GM18909 (cell line): ENCODE measurements around the gene SLC31A1.
"Not testable (repeated sequence)": the region's sequence is repeated elsewhere in the genome, so short reads cannot be mapped to it uniquely, and the experiment has no call there.

Experiments used
- ATAC-seq: cut with Tn5 transposase; IDR thresholded peaks from one replicate; pipeline ENCODE4 v1.9.1; 2021; ENCODE audit warnings: mild to moderate bottlenecking; ENCODE audit not compliant: unreplicated experiment, poor library complexity

SLC31A1 gene

DNA sequence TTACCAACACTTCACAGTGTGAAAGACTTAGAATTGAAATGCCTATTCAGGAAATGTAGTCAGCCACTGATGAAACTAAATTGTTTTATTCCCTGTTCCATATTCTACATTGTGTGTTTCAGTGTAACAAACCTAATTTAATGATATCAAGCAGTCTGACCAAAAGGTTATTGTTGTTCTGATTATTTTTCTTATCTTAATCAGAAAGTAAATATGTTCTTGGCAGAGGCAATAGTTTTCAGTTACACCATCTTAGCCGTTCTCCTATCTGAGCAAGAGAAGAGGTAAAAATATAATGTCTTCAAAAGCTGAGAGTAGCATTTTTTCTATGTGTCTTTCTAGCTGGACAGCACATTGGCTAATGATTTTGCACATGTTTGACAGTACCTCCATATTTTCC is 36.9 kb downstream of the SLC31A1 start:
- ATAC-seq = no peak

DNA sequence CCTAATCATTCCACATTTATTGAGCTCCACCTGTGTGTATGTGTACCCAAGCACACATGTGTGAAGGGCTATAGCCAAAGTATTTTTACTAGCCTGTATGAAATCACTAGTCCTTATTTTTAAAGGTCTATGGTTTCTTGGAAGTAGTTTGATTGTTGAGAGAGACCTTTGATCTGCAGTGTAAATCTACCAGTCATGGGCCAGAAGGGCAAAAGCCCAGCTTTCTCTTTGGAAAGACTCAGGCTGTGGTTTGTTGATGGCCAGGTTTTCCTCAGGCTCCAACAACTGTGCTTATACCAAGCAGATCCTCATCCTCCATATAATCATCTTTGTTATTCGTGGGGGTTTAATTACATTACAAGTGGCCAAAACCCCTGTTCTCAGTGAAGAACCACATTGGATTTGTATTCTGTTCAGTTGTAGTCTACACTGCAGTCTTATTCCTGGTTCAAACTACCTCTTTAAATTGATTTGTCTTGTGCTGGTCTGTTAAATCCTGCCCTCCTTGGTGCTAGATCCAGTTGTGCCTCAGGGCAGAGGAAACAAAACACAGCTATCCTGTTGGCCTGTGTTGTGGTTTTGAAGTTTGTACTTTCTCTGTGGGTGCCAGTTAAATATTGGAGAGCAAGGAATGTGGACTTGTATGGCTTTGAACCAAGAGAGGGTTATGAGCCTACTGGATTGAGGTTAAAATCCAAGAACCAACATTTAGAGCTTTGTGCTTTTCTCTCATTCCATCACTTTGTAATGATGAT is 40.8 kb downstream of the SLC31A1 start:
- no peak for ATAC-seq

DNA sequence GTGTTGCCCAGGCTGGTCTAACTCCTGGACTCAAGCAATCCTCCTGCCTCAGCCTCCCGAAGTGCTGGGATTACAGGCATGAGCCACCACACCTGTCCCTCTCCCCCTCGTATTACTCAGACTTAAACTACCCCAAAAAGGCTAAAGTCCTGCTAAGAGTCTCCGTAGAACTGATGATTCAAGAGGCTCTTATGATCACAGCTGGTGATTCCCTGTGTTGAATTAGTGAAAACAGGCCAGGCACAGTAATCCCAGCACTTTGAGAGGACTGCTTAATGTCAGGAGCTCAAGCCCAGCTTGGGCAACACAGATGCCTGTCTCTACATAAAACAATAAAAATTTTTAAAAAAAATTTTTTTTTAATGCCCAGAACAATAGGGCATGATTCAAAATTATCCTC is 44.8 kb downstream of the SLC31A1 start:
- ATAC-seq = no peak

DNA sequence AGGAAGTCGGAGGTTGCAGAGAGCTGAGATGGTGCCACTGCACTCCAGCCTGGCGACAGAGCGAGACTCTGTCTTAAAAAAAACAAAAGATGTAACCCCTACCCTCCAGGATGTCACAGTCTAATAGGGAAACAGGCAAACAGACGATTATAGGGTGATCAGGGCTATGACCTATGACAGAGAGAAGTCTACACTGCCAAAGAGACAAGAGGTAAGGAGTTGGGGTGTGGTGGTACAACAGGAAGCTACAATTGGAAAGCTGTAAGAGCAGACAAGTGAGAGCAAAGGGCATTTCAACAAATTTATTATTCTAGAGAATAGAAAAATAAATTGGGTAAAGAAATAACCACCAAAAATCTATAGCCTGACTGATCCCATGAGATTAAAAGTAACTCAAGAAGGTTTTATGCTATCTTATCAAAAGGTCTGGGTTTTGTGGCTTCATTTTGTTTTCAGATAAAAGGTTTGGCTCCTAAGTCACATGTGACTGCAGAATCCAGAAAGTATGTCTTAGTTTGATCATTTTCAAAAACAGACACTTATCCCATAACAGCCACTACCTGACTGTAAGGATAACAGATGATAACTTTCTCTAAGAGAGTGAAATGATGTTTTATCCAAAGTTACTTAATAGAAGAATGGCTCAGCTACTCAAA is 46.7 kb downstream of the SLC31A1 start:
- ATAC-seq = no peak

DNA sequence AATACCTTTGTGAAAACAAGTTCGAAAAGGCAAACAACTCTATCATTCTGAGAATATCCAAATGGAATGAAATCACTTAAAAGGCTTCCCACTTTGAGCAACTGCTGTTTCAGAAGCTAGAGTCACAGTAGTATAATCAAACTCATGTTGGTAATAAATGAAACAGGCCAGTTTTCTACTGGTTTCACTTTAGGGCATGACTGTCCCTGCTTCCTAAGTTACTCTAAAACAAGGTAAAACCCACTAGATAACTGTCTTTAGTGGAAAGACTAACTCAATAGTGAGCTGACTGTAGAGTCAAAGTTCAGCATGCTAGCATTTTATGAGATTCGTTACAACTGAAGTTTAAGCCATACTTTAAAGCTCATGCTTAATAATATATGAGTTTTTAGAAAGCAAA is 48.0 kb downstream of the SLC31A1 start:
- ATAC-seq = no peak

DNA sequence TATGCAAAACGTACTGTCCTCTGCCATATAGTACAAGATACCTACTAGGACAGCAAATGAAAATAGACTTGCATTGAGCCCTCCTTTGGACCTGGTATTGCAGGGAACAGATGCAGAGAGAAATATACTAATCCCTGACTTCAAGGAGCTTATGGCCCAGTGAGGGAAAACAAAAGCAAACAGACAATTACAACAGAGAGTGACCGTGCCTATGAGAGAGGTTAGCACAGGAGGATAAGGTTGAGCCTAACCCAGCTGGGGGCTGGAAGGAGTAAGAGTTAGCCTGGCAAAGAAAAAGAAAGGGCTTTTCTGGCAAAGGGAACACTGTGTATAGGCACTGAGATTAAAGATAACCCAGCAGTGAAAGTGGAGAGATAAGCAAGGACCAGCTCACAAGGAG is 48.5 kb downstream of the SLC31A1 start:
- no peak for ATAC-seq

DNA sequence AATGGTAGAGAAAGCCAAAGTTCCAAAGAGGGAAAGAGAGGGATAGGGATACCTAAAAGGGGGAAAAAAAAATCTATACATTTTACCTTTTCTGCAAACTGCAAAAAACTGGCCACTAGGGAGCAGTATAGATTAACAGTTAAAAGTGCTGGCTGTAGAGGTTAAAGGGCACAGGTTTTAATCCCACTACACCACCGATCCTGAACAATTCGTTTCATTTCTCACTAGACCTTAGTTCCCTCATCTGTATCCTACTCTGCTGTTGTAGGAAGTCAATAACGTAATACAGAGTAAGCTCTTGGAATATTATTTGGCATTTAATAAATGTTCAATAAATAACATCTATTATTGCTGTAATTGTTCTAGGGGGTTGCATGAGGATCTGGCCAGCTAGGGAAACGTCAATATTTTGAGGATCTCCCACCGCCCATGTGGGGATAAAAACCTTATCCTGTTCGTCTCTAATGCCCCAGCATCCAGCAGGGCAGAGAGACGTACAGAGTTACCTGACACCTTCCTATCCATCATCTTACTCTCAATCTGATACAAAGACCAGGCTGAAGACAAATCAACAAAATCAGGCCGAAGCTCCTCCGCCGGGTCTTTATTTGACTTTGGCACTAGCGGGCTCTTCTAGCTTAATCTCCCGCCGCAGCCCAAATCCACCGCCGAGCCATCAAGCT is 53.3 kb downstream of the SLC31A1 start:
- ATAC-seq = no peak

DNA sequence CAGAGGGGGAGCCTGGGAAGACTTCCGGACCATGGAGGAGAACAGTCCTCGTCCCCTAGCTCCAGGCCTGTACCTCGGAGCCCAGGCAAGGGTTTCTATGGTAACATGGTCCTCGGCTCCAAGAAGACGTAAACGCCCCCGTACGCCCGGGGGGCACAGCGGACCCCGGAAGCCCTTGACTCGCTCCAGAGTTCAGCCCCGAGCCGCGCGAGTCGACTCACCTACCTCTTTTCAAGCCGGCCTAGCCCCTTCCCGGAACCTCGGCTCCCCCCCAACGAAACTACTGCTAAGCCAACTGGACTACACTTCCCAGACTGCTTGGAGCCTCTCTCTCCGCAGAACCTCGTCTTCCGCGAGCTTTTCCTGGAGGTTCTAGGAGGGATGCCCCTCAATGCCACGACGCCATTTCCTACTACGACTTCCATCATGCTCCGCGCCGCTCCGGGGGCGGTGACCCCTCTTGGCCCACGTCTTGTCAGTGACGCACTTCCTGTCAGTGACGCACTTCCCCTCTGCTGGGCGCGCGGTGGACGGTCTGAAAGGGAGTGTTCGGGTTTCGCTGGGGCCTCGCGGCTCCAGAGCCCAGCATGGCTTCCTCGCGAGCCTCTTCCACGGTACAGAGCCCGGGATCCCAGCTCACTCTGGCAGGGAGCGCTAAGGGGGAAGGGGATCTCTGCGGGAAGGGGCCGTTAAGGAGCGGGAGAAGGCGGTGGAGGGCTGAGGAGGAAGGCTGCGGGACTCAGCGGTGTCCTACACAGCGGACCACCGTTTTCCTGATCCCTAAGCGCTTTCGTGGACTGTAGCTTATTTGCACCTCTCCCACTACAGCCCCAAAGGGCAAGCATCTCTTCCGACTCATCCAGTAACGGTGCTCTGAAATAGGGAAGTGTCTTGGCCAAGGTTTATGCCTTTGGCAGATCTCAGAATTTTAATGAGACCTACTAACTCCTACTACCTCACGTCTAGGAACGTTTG is 54.1 kb downstream of the SLC31A1 start, which contains the start of the genes CDC26 and PRPF4:
Gene CDC26, minus strand, starts transcription at position 416 of the 975 bp plus-strand sequence. CDS start 3,065 bp downstream, outside the sequence.
Gene PRPF4, plus strand, starts transcription at position 502 of the 975 bp plus-strand sequence. Its CDS starts 86 bp downstream, at position 588.
- ATAC-seq = peak; percentile 99

DNA sequence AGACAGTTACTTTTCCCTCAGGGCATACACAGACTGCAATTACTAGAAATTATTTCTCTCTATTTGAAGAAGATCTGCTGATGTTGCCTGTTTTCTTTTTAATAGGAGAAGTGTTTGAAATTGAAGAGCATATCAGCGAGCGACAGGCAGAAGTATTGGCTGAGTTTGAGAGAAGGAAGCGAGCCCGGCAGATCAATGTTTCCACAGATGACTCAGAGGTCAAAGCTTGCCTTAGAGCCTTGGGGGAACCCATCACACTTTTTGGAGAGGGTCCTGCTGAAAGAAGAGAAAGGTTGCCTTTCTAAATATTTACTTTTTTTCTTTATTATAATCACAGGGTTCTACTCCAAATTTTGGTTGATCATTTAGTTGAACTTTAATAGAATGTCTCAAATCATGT is 57.5 kb downstream of the SLC31A1 start:
- no peak for ATAC-seq

DNA sequence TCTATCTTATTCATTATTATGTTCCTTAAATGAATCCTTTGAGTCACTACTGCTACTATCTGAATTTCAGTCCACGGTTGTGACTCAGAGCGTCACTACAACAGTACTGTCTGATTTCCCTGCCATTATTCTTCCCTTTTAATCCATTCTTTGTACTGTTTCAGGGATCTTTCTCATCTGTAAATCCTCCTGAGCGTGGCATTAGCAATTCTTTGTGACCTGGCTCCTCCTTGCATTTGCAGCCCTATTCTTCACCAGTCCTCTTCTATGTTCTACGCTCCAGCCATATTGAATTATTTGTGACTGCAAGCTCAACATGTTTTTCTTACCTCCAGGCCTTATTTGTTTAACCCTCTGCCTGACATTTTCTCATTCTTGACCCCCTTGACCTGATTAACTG is 60.0 kb downstream of the SLC31A1 start:
- ATAC-seq = no peak

DNA sequence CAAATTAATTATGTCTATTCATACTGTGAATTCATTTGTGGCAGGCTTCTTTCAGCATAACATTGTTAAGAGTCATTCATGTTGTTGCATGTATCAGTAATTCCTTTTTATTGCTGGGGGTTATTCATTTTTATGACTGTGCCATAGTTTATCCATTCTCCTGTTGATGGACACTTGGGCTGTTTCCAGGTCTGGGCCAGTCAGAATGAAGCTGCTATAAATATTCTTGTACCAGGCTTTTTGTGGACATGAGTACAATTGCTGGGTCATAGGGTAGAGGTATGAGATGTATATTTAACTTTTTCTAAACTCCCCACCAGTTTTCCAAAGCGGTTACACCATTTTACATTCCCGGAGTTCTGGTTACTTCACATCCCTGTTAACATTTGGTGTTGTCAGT is 67.7 kb downstream of the SLC31A1 start:
- ATAC-seq = no peak

DNA sequence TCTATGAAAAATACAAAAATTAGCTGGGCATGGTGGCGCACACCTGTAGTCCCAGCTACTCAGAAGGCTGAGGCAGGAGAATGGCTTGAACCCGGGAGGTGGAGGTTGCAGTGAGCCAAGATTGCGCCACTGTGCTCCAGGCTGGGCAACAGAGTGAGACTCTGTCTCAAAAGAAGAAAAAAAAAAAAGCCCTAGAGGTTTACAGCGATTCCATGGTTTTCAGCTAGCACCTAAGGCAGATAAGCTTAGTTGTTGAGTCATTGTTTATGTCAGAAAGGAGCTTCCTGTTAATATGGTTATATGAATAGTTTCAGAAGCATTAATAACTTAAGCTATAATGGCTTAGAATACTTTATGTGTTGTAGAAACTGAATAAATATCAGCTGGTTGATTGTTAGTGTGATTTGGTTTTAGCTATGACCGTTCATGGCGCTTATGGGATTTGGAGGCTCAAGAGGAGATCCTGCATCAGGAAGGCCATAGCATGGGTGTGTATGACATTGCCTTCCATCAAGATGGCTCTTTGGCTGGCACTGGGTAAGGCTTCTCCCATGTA is 68.8 kb downstream of the SLC31A1 start:
- no peak for ATAC-seq

DNA sequence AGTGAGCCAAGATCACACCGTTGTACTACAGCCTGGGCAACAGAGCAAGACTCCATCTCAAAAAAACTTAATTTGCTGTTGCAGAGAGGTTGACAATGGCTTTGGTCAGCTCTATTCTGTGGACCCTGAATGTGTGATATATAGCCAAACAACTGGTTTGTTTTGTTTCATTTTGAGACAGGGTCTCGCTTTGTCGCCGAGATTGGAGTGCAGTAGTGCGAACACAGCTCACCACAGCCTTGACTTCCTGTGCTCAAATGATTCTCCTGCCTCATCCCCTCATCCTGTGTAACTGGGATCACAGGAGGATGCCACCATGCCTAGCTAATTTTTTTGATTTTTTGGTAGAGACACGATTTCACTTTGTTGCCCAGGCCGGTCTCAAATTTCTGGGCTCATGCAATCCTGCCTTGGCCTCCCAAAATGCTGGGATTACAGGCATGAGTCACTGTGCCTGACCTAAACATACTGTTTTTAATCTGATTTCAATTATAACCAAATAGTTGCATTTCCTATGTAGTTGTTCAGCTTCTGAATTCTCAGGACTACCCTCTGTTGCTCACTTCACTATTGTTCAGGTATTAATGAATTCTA is 72.0 kb downstream of the SLC31A1 start:
- no peak for ATAC-seq

DNA sequence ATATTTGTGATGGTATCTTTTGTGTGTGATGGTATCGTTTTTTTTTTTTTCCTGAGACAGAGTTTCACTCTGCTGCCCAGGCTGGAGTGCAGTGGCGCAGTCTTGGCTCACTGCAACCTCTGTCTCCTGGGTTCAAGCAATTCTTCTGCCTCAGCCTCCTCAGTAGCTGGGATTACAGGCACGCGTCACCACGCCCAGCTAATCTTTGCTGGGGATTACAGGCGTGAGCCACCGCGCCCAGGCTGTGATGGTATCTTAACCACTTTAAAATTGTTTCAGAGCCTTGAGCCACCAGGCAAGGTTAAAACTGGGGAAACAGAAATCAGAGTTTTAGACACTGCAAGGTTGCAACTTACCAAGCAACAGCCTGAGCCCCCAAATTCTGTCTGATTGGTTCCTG is 74.9 kb downstream of the SLC31A1 start:
- not testable (repeated sequence) for ATAC-seq

DNA sequence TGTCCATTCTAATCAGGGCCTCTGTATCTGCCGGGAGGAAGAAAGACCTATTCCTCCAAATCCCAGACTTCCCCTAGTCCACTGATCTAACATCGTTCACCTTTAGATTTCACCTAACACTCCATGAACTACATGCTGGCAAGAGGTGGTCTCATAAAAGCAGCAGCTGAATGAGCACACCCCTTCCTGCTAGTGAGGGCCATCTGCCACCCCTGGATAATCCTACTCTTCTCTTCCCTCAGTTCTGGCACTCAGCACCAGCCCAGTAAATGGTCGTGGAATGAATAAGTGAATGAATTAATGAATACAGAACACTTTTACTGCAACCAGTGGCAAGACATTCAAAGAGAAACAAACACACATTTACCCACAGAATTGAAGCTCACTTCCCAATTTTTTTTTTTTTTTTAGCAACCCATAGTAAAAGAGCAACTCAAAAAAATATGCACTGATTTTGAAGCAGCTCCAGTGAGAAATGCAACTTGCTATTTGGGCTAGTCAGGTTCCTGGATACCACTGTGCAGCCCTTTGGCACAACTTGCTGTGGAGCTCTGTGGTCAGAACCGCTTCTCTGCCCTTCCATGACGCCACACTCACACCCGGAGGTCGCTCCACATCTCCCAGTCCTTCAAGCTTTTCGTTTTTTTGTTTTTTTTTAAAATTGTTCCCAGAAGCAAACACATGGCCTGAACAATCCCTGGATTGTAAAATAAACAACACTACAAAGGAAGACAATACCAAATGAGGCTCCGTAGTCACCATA is 75.6 kb downstream of the SLC31A1 start:
- ATAC-seq = no peak

DNA sequence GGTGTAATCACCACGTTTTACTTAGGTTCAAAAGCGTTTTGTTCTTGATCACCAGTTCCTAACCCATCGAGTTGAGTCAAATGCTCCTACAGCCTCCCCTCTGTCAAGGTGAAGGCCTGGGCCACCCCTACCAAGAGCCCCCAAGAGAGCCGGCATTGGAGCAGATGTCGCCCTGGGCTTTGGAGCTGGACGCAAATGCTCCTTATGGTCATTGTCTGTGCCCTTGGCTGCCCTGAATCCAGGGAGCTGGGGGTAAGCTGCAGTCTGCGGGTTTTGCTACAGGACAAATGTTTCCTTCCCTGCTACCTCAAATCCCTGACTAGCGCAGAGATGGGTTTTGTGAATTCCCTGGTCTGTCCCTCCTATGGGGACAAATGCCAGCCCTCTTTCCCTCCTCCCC is 77.0 kb downstream of the SLC31A1 start:
- no peak for ATAC-seq

DNA sequence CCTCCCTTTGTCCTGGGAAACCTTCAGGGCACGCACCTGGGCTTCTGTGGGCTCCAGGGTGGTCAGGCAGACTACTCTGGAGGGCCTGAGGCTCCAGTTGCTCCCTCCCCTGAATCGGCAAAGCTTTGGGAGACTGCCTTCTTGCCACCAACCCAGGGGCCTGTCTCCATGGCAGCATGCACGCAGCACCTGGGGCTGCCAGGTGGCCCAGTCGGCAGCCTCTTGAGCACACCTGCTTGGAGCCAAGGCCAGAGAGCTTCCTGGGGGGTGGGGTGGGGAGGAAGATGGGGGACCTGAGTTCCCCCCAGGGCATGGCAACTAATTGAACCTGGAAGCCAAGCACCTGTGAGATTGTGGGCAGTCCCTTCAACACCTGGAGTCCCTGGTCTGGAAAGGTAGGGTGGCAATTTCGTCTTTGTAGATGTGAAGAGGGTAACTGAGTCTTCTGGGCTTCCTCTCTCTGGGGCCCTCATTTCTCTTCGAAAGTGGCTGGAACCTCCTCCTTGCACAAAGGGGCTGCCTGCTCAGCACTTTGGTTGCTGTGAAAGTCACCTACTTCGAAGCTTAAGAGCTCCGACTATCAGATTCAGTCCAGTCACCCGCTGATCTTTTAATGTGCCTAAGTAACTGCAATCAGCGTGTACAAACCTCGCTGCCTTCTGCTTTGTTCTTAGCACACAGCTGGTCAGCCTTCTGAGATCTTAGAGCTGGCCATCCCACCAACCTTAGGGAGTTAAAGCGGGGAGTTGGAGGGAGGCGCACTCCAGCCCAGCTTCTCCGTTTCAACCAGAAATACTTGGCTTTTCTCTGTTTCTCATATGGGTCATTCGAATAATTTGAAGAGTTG is 77.8 kb downstream of the SLC31A1 start:
- no peak for ATAC-seq

DNA sequence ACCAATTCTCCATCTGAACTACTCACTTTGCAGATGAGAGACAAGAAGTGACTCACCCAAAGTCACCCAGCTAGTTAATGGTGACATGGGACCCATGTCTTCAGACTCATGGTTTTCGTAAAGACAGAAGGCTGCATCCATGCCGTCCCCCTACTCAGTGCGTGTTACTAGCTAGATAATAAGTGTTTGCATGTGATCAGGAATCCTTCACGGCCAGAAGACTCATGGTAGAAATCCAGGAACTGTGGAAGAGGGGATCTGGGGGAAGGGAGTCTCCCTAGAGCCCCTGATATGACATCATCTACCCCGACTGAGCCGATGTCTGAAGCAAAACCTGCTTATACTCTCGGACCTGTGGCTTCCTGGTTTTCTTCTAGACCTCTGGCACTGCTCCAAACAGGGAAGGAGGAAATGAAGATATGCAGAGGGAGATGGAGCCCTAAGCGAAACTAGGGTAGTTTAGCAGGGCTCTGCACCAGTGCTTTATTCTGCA is 78.5 kb downstream of the SLC31A1 start:
- ATAC-seq = no peak
